Calu3 (cell line): ENCODE data around the gene DLX4. TPM values are rescaled to one million over a fixed set of nuclear protein-coding genes. Genes with fewer than 3 reads are reported as not detected.

Source experiments
- BruUV-seq: library from RNA; stranded (reverse); fragments of 400-500 nt; replicated peaks from 2 replicates; lab custom pipeline; 2021; lab: Mats Ljungman, UMichigan
- CTCF ChIA-PET: fragments of 300-600 bp; sonication (Branson Sonifier 250); formaldehyde crosslinking; loops from one replicate; lab custom pipeline; 2022; ENCODE audit warnings: antibody characterized with exemption; lab: Charles Lee
- DNase-seq: peaks from one replicate; pipeline ENCODE4 v3.0.0; 2022
- H3K27ac Mint-ChIP-seq: one replicate; pipeline ENCODE4 v1.8.0; 2022; ENCODE audit warnings: mixed read lengths; ENCODE audit not compliant: unreplicated experiment
- H3K27me3 Mint-ChIP-seq: one replicate; pipeline ENCODE4 v1.8.0; 2022; ENCODE audit warnings: mixed read lengths; ENCODE audit not compliant: unreplicated experiment
- H3K36me3 Mint-ChIP-seq: one replicate; pipeline ENCODE4 v1.8.0; 2022; ENCODE audit warnings: mild to moderate bottlenecking, moderate library complexity, mixed read lengths; ENCODE audit not compliant: insufficient read depth, unreplicated experiment
- H3K4me1 Mint-ChIP-seq: one replicate; pipeline ENCODE4 v1.8.0; 2022; ENCODE audit warnings: mild to moderate bottlenecking, low read depth, mixed read lengths; ENCODE audit not compliant: unreplicated experiment
- H3K4me3 Mint-ChIP-seq: one replicate; pipeline ENCODE4 v1.8.0; 2022; ENCODE audit warnings: mild to moderate bottlenecking, low read depth, moderate library complexity, mixed read lengths; ENCODE audit not compliant: unreplicated experiment
- H3K9me3 Mint-ChIP-seq: one replicate; pipeline ENCODE4 v1.8.0; 2022; ENCODE audit warnings: low read depth, mixed read lengths; ENCODE audit not compliant: unreplicated experiment
- intact Hi-C: fragments of 100-400 bp; cut with micrococcal nuclease; formaldehyde crosslinking; loops from one replicate; pipeline ENCODE4 v1.10.0; 2022; ENCODE audit not compliant: unreplicated experiment
- total RNA-seq: library from RNA; stranded (reverse); gene quantifications from 2 replicates; pipeline ENCODE4 v1.2.3, GENCODE V29; 2022
- TF ChIP-seq, protein P1 (sequence below): fragments of 200-600 bp; IDR thresholded peaks from one replicate; pipeline ENCODE4 v1.8.0; 2022; ENCODE audit warnings: antibody characterized with exemption; ENCODE audit not compliant: unreplicated experiment

Gene DLX4
- total RNA-seq, 1 experiment from 2014 or later = 2.5 TPM

DNA sequence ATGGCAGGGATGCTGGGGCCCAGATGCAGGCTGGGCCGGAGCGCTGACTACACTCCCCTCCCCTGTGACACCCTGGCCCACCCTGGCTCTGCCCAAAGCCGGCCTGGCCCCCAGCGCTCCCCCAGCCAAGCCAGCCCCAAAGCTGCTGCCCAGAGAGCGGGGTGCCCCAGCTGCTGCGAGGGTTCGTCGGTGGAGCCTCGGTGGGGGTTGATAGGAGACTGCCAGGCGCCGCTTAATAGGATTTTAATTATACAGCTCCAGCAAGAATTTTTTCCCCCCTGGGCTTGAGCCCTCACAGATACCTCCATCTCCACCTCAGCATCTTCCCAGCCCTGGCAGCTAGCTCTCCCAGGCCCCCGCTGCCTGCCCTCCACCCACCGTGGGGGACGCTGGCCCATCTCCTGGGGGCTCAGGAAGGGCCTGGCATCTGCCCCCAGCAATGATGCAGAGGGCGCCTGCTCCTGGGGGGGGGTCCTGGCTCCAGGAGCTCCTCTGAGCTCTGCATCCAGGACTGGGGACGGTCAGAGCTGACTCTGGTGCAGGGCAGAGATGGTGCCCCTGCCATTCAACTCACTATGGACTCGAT lies 36.8 kb upstream of the DLX4 start:
- Mint-ChIP-seq H3K4me3 (no peak overlapping the region), H3K4me1 (no peaks in the 10 kb centered on the region), H3K36me3 (no peaks in the 10 kb centered on the region), H3K27me3 (peaks cover 98% of the 10 kb centered on the region), H3K27ac (no peak overlapping the region), H3K9me3 (no peaks in the 10 kb centered on the region)
- CTCF ChIA-PET = interaction anchor here (0.9 to 1.2 kb wide), 3 partner anchors 9 to 25 kb away, joined by 3 to 4 read pairs (median 4); no protein-coding TSS in a partner anchor
- TF ChIP-seq, protein P1, sequence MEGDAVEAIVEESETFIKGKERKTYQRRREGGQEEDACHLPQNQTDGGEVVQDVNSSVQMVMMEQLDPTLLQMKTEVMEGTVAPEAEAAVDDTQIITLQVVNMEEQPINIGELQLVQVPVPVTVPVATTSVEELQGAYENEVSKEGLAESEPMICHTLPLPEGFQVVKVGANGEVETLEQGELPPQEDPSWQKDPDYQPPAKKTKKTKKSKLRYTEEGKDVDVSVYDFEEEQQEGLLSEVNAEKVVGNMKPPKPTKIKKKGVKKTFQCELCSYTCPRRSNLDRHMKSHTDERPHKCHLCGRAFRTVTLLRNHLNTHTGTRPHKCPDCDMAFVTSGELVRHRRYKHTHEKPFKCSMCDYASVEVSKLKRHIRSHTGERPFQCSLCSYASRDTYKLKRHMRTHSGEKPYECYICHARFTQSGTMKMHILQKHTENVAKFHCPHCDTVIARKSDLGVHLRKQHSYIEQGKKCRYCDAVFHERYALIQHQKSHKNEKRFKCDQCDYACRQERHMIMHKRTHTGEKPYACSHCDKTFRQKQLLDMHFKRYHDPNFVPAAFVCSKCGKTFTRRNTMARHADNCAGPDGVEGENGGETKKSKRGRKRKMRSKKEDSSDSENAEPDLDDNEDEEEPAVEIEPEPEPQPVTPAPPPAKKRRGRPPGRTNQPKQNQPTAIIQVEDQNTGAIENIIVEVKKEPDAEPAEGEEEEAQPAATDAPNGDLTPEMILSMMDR = no peak
- DNase-seq = no peak
- intact Hi-C loops = no loop called here
- no TSS peak for BruUV-seq

DNA sequence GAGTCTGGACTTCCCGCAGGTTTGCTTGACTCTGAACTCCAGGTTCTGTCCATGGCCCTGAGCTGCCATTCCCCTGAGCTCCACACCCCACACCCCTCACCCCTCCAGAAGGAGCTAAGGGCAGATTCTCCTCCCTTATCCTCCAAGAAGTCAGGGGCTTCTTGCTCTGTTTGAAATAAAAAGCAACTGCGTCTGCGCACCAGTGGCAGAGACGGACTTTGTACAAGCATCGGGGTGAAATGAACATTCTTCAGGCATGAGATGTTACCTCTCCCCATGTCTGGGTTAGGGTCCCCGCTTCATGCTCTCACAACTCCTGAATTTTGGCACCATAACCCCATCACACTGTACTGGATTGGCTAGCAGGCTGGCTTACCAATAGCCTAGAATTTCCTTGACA lies 36.1 kb upstream of the DLX4 start:
- DNase-seq = no peak
- H3K36me3 Mint-ChIP-seq = no peaks in the 10 kb centered on the region
- H3K27ac Mint-ChIP-seq = no peak overlapping the region
- CTCF ChIA-PET = interaction anchor here (1.1 to 1.2 kb wide), 2 partner anchors 10 to 24 kb away, joined by 4 read pairs; no protein-coding TSS in a partner anchor
- H3K4me3 Mint-ChIP-seq = no peak overlapping the region
- peaks cover 92% of the 10 kb centered on the region for H3K27me3 Mint-ChIP-seq
- no peaks in the 10 kb centered on the region for H3K9me3 Mint-ChIP-seq
- BruUV-seq = no TSS peak
- intact Hi-C loops = no loop called here
- no peaks in the 10 kb centered on the region for H3K4me1 Mint-ChIP-seq
- TF ChIP-seq, protein P1 = no peak

DNA sequence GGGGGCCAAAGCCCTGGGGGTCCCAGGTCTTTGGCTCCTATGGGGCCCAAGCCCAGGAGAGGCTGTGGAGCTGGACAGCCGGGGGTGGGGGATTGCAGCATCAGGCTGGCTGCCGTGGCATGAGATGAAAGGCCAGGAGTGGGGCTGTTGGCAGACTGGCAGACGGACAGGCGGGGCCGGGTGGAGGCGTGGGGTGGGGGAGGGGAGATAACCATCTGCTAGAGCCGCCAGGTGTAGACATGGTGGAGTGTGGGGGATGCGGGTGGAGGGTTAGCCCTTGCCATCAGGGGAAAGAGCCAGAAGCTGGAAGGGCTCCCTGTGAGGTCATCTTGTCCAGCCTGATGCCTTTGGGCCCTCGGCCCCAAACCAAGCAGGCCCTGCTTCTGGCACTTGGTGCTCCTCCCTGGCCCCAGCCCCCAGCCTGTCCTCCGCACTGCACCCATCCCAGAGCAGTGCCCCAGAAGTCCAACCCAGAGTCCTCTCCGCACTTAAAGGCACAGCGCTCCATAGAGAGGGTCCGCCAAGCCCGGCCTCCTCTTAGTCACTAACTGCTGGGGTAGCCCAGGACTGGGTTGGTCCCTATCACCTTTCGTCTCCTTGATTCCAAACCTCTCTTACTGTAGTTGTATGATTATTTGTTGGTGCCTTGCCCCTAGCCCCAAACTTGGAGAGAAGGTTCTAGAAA lies 33.3 kb upstream of the DLX4 start:
- no peak for DNase-seq
- Mint-ChIP-seq H3K27ac (no peak overlapping the region), H3K27me3 (peaks cover 80% of the 10 kb centered on the region), H3K9me3 (no peaks in the 10 kb centered on the region), H3K36me3 (no peaks in the 10 kb centered on the region), H3K4me1 (peaks cover 9% of the 10 kb centered on the region), H3K4me3 (no peak overlapping the region)
- no TSS peak for BruUV-seq
- intact Hi-C loops = no loop called here
- TF ChIP-seq, protein P1 = no peak
- CTCF ChIA-PET = interaction anchor here (0.6 to 0.9 kb wide), 2 partner anchors 35 to 227 kb away, joined by 3 to 5 read pairs; no protein-coding TSS in a partner anchor

DNA sequence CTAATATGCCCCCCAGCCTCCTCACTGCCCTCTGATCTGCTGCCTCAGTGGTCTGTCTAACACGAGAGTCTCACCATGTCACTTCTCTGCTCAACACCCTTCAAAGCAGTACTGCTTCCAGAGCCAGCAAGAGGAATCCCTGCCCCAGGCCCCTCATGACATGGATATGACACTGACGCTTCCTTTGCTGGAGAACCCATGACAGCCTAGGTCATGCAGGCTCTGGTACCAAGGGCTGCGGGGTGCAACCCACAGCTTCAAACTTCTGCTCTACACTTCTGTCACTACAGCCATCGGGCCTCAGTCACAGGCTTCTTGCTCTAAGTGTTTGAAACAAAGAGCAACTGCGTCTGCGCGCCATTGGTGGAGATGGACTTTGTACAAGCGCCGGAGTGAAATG lies 32.6 kb upstream of the DLX4 start:
- Mint-ChIP-seq H3K27ac (no peak overlapping the region), H3K4me3 (no peak overlapping the region), H3K9me3 (no peaks in the 10 kb centered on the region), H3K4me1 (peaks cover 9% of the 10 kb centered on the region), H3K36me3 (no peaks in the 10 kb centered on the region), H3K27me3 (peaks cover 76% of the 10 kb centered on the region)
- BruUV-seq = no TSS peak
- TF ChIP-seq, protein P1 = no peak
- no peak for DNase-seq
- intact Hi-C loops = no loop called here
- CTCF ChIA-PET = no interaction called here
